HL-60/S4 treated with phorbol 12-myristate 13-acetate at 8.2 ng/mL for 4 days and 3 days (cell line): ENCODE results near the gene PLXNA4.

ENCODE experiments used
- in situ Hi-C: fragments of 300-500 bp; cut with MboI; formaldehyde crosslinking; loops from 2 replicates; pipeline ENCODE4 v1.15.0; 2022; ENCODE audit warnings: low sequenced_read_pairs

The PLXNA4 gene

GRCh38 chr7:132446260-132446659 is 130.0 kb downstream of the PLXNA4 start:
- in situ Hi-C loops: no loop called here

GRCh38 chr7:132443761-132444520 is 132.3 kb downstream of the PLXNA4 start:
- in situ Hi-C loops: no loop called here

- in situ Hi-C loops: no loop called here
These were observed 134.3 kb downstream of the PLXNA4 start for GRCh38 chr7:132441935-132442334.

- in situ Hi-C loops: no loop called here
These were observed 136.1 kb downstream of the PLXNA4 start for GRCh38 chr7:132440151-132440550.

- in situ Hi-C loops: no loop called here
These were observed 137.3 kb downstream of the PLXNA4 start for GRCh38 chr7:132438926-132439325.

- in situ Hi-C loops: no loop called here
These were observed 138.5 kb downstream of the PLXNA4 start for GRCh38 chr7:132437730-132438129.

- in situ Hi-C loops: no loop called here
These were observed 140.1 kb downstream of the PLXNA4 start for GRCh38 chr7:132436121-132436520.

- in situ Hi-C loops: no loop called here
These were observed 141.0 kb downstream of the PLXNA4 start for GRCh38 chr7:132435016-132435990.

- in situ Hi-C loops: no loop called here
These were observed 142.2 kb downstream of the PLXNA4 start for GRCh38 chr7:132434041-132434440.

- in situ Hi-C loops: no loop called here
These were observed 143.0 kb downstream of the PLXNA4 start for GRCh38 chr7:132433301-132433700.

GRCh38 chr7:132430861-132431822 is 145.1 kb downstream of the PLXNA4 start:
- in situ Hi-C loops: no loop called here

- in situ Hi-C loops: no loop called here
These were observed 146.0 kb downstream of the PLXNA4 start for GRCh38 chr7:132430041-132430855.

- in situ Hi-C loops: no loop called here
These were observed 147.1 kb downstream of the PLXNA4 start for GRCh38 chr7:132429181-132429580.

GRCh38 chr7:132428247-132428919 is 147.9 kb downstream of the PLXNA4 start:
- in situ Hi-C loops: no loop called here

GRCh38 chr7:132425942-132426341 is 150.3 kb downstream of the PLXNA4 start:
- in situ Hi-C loops: no loop called here

GRCh38 chr7:132424821-132425724 is 151.2 kb downstream of the PLXNA4 start:
- in situ Hi-C loops: no loop called here

- in situ Hi-C loops: no loop called here
These were observed 152.0 kb downstream of the PLXNA4 start for GRCh38 chr7:132424277-132424676.

- in situ Hi-C loops: no loop called here
These were observed 152.6 kb downstream of the PLXNA4 start for GRCh38 chr7:132423594-132424200.
